Non-pigmented ciliary epithelial cell (primary cell): ENCODE data around the gene CDC37.
A peak's percentile ranks its signal among the peaks of the same experiment; 100 is the strongest.

Source experiments
- DNase-seq: peaks from one replicate; pipeline ENCODE4 v3.0.0-alpha.2; 2010; ENCODE audit warnings: low read depth

The CDC37 gene

GRCh38 chr19:10403137-10404021 is at the start of gene CDC37:
CDC37 (minus strand) TSS chr19:10403542; CDS start chr19:10403479, 63 bp downstream.
- DNase-seq, result peak; percentile 81

DNA sequence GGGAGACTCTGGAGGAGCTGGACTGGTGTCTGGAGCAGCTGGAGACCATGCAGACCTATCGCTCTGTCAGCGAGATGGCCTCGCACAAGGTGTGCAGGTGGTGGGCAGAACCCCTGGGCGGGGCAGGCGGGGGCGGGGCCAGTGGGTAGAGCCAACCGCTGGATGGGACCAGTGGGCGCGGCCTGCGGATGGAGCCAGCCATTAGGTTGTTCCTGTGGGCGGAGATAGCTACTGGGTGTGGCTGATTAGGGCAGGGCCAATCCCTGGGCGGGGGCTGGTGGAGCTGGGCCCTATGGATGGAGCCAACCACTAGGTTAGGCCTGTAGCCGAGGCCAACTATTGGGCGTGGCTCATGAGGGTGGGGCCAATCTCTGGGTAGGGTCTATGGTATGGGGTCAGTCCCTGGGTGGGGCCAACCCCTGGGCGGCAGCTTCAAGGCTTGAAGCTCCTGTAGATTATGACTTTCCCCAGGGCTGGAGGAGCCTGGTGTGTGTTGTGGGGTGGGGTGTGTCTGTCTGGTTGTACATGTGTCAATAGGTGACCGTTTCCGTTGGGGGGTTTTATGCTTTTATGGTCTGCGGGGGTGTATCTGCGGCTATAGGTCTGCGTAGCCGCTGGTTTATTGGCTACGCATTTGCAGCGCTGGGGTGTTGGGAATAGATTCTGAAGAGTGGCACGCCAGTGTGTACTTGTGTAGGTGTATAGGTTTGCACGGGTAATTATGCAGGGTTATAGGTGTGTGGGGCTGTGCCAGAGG is 47.7 kb upstream of the CDC37 start:
- no peak for DNase-seq

GRCh38 chr19:10450191-10450852 is 47.0 kb upstream of the CDC37 start:
- DNase-seq, result no peak

- DNase-seq, result no peak
These were observed 45.7 kb upstream of the CDC37 start for GRCh38 chr19:10449037-10449436.

GRCh38 chr19:10442698-10443097 is 39.4 kb upstream of the CDC37 start:
- no peak for DNase-seq

- no peak for DNase-seq
These were observed 36.2 kb upstream of the CDC37 start for GRCh38 chr19:10439588-10439987.

DNA sequence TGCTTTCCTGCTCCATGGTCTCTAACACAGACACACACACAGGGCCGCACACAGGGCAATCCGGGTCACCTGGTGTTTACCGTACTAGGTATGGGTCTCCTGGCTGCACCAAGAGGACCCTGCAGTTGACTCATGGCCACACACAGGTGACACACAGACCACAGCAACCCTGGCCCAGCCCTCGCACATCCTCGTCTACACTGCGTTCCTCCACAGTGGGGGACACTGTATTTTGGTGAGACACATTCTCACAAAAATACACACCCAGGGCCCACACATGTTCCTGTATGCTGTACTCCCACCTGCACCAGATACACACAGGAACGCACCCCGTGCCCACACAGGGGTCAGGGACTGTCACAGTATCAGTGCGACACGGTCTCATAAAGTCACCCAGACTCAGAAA is 29.8 kb upstream of the CDC37 start:
- DNase-seq, result no peak

GRCh38 chr19:10432736-10433130 is 29.4 kb upstream of the CDC37 start:
- DNase-seq, result no peak

DNA sequence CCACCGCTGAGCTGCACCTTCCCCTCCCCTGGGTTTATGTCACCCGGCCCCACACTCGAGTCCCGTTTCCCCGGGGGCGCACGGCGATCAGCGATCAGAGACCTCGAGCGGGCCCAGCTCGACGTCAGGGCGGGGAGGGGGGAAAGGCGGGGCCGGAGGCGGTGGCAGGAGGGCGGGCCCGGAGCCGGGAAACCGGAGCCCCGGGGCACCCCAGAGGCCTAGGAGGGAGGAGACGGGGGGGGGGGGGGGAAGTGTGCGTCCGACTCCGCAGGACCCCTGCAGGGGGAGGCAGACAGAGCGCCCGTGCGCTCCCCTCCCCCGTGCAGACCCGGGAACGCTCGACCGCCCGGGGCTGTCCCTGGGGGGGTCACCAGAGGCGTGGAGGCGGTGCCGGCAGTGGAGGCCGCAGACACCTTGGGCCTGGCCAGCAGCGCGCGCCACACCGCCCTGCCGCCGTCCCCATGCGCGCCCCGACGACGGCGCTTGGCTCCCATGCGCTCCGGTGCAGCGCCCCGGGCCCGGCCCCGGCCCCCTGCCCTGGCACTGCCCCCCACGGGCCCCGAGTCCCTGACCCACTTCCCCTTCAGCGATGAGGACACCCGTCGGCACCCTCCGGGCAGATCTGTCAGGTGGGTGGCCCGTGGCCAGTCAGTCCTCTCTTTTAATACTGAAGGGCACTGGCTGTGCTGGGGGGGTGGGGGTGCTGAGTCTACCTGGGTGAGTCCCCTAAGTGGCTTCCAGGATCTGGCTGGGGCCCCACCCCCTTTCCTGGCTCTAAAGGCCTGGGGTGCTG is 28.8 kb upstream of the CDC37 start:
- no peak for DNase-seq

DNA sequence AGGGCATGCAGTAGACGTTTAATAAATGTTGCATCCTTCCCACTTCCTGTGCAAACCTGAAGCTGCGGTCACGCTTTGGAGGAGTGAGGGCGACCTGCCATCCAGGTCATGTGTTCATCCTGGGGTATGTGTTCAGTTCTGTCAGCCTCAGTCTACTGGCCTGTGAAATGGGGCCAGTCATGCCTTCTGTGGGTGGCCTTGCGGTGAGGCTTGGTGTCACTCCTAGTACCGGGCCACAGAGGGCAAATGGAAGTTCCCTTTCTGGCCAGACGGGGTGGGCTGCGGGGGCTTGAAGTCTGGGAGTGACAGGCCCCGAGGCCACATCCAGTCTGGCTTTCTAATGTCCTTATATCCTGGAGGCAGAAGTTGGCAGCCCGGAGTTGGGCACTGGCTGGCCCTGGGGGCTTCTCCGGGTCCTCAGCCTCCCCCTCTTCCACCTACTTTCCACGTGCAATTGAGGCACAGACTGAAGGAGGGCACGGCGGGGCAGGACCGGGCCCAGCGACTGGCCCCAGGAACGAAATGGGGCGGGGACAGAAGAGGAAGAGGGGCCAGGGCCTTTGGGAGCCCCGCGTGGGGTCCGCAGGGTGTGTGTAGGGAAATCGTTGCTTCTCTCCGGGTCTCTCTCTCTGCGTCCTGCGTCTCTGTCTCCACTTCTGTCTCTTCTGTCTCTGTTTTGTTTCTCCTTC is 28.1 kb upstream of the CDC37 start:
- no peak for DNase-seq

DNA sequence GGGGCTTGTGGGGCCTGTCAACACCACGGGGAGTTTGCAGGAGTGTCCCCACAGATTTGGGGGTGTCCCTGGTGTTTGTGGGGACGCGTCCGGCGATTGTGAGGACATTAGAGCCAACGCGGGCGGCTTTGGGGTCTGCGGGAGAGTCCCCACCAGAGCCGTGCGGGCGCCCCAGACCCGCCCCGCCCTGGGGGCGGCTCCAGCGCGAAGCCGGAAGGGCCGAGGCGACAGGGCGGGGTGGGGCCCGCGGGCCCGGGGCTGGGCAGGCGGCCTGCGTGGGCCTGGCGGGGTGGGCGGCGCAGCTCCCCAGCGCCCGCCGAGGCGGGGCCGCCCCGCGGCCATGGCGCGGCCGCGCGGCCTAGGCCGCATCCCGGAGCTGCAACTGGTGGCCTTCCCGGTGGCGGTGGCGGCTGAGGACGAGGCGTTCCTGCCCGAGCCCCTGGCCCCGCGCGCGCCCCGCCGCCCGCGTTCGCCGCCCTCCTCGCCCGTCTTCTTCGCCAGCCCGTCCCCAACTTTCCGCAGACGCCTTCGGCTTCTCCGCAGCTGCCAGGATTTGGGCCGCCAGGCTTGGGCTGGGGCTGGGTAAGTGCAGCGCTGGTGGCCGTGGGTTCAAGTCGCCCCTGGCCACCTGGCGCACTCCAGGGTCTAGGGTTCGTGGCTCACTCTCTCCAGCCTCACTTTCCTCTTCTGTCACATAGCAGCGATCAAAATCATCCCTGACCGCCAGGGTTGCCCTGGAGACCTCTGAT is 27.3 kb upstream of the CDC37 start:
- no peak for DNase-seq

GRCh38 chr19:10428996-10429381 is 25.6 kb upstream of the CDC37 start:
- DNase-seq, result no peak

DNA sequence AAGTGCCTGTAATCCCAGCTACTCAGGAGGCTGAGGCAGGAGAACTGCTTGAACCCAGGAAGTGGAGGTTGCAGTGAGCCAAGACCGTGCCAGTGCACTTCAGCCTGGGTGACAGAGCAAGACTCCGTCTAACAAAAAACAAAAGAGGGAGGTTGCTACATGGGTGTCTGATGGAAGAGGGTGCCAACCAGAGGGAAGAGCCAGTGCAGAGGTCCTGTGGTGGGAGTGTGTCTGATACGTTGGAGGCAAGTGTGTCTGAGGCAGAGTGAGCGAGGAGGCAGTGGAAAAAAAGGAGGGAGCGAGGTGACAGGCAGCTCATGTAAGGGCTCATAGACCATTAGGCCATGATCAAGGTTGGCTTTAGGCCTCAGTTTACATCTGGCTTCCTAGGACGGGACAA is 23.8 kb upstream of the CDC37 start:
- DNase-seq, result no peak

DNA sequence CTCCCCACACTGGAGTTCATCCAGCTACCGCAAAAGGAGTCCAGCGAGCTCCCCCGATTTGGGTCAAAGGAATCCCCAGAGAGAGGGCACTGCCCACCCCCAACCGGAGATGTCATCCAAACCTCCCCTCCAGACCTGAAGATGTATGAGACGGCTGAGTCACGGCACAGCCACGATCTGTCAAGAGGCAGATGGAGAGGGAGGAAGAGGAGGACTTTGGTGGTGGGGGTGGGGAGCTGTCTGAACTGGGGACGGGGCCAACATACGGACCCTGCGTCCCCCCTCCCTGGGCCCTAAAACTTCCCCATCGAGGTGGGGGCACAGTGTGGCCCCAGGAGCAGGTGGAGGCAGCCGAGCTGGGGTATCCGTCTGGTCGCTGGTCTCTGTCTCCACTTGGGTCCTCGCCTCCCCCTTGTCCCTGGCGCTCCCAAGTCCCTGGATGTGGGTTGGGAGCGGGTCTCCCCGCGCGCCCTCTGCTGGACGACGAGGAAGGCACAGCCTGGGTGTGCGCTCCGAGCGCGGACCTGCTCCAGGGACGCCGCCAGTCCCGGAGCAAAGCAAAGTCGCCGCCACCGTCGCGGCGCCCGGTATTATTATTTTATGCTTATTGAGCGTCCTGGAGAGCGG is 20.8 kb upstream of the CDC37 start:
- no peak for DNase-seq

DNA sequence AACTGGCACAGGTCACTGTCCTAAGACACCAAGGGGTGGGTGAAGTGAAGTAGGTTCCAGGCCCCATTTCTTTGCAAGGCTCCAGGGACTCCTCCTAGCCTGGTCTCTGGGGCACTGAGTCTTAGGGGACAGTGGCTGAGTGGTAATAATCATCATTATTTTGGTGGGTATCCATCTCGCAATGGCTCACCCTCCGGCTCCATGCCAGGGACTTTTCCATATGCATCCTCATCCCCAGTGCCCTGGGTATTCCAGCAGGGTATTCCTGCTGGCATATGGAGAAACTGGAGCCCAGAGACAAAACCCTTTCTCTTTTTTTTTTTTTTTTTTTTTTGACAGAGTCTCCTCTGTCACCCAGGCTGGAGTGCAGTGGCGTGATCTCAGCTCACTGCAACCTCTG is 19.5 kb upstream of the CDC37 start:
- DNase-seq, result no peak

GRCh38 chr19:10422046-10422461 is 18.7 kb upstream of the CDC37 start:
- DNase-seq, result no peak

- no peak for DNase-seq
These were observed 18.1 kb upstream of the CDC37 start for GRCh38 chr19:10421240-10422045.

DNA sequence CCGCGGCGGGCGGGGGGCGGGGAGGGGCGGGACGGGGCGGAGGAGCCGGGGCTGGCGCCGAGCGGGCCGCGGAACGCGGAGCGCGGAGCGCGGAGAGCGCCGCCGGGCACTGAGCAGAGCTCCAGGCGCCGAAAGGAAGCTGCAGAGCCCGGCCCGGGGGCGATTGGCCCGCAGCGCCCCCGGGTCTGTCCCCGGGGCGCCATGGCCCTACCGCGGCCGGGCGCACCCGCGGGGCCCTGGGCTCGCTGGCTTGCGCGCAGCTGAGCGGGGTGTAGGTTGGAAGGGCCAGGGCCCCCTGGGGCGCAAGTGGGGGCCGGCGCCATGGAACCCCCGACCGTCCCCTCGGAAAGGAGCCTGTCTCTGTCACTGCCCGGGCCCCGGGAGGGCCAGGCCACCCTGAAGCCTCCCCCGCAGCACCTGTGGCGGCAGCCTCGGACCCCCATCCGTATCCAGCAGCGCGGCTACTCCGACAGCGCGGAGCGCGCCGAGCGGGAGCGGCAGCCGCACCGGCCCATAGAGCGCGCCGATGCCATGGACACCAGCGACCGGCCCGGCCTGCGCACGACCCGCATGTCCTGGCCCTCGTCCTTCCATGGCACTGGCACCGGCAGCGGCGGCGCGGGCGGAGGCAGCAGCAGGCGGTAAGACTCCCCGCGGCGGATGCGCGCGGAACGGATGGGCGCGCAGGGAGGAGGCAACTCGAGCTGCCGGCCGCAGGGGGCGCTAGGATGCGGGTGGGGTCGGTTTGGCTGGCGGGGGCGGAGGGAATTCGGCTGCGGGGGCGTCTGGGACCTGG is 17.3 kb upstream of the CDC37 start, which contains the start of gene PDE4A:
Gene PDE4A (plus strand): TSS at position 95 of the 796 bp plus-strand sequence. CDS start 227 bp downstream, at position 322.
- no peak for DNase-seq
